NB4 (cell line): ENCODE data around the gene ASAP2.

Source experiments
- MYC ChIP-seq: IDR thresholded peaks from 2 replicates; pipeline ENCODE4 v1.6.1; 2011; ENCODE audit warnings: low read depth, low read length
- POLR2A ChIP-seq: IDR thresholded peaks from 2 replicates; pipeline ENCODE4 v1.6.1; 2011; ENCODE audit warnings: mild to moderate bottlenecking; ENCODE audit not compliant: insufficient read length; ENCODE audit errors: extremely low read depth
- TF ChIP-seq, protein P1 (sequence below): IDR thresholded peaks from one replicate; pipeline ENCODE4 v1.5.1; 2012; ENCODE audit warnings: low read depth, low read length
- TF ChIP-seq, protein P2 (sequence below): IDR thresholded peaks from 2 replicates; pipeline ENCODE4 v1.6.1; 2011; ENCODE audit warnings: low read depth, low read length

DNA sequence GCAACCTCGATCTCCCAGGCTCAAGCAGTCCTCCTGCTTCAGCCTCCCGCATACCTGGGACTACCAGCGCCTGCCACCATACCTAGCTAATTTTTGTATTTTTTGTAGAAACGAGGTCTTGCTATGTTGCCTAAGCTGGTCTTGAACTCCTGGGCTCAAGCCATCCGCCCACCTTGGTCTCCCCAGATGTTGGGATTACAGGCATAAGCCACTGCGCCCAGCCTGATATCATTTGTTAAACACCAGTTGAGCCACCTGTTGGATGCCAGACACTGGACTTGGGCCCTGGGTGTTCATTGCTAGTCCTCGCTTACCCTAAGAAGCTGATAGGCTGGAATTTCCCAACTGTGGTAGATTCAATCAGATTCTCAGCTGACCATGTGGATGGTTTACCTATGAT lies 136.9 kb downstream of the ASAP2 start:
- TF ChIP-seq, protein P1, sequence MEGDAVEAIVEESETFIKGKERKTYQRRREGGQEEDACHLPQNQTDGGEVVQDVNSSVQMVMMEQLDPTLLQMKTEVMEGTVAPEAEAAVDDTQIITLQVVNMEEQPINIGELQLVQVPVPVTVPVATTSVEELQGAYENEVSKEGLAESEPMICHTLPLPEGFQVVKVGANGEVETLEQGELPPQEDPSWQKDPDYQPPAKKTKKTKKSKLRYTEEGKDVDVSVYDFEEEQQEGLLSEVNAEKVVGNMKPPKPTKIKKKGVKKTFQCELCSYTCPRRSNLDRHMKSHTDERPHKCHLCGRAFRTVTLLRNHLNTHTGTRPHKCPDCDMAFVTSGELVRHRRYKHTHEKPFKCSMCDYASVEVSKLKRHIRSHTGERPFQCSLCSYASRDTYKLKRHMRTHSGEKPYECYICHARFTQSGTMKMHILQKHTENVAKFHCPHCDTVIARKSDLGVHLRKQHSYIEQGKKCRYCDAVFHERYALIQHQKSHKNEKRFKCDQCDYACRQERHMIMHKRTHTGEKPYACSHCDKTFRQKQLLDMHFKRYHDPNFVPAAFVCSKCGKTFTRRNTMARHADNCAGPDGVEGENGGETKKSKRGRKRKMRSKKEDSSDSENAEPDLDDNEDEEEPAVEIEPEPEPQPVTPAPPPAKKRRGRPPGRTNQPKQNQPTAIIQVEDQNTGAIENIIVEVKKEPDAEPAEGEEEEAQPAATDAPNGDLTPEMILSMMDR: no peak
- TF ChIP-seq POLR2A (no peak), MYC (no peak)
- TF ChIP-seq, protein P2, sequence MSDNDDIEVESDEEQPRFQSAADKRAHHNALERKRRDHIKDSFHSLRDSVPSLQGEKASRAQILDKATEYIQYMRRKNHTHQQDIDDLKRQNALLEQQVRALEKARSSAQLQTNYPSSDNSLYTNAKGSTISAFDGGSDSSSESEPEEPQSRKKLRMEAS: no peak
